Measurements from ENCODE around the gene BBOX1. TPM values are rescaled to one million over a fixed set of nuclear protein-coding genes. Genes with fewer than 3 reads are reported as not detected.

BBOX1 gene
- polyA plus RNA-seq, 2 of the 4 experiments (the other 2 are of a cell fraction) = not detected

GRCh38 chr11:27161071-27161470, 120.5 kb downstream of the BBOX1 start:
- TF ChIP-seq RCOR1 (IDR thresholded peaks at IDR 0.05; ENCODE audit: low read depth, low read length) = no peak
- TF ChIP-seq NFE2L2 (conservative IDR thresholded peaks at IDR 0.05; ENCODE audit: low read length) = no peak
- no peak for TF ChIP-seq CBX8 (IDR thresholded peaks at IDR 0.05)
- no peak for TF ChIP-seq POLR2AphosphoS2 (conservative IDR thresholded peaks at IDR 0.05; ENCODE audit: low read length)
- TF ChIP-seq HDAC2 (IDR thresholded peaks at IDR 0.05) = no peak
- no peak for TF ChIP-seq KDM1A (IDR thresholded peaks at IDR 0.05; ENCODE audit: low read depth)
- TF ChIP-seq RARB (CRISPR knock-in tag; IDR thresholded peaks at IDR 0.05) = no peak
- TF ChIP-seq NPAS2 (CRISPR knock-in tag; IDR thresholded peaks at IDR 0.05; ENCODE audit: borderline replicate concordance) = no peak
- TF ChIP-seq FOSB (CRISPR knock-in tag; IDR thresholded peaks at IDR 0.05) = no peak
- no peak for TF ChIP-seq CBX2 (IDR thresholded peaks at IDR 0.05; ENCODE audit: borderline replicate concordance, low read depth)
- no peak for TF ChIP-seq BCL3 (IDR thresholded peaks at IDR 0.05)
- no peak for TF ChIP-seq JUN (IDR thresholded peaks at IDR 0.05)
- no peak for TF ChIP-seq USF2 (IDR thresholded peaks at IDR 0.05)
- no peak for TF ChIP-seq HES2 (IDR thresholded peaks at IDR 0.05)
- no peak for TF ChIP-seq CTCF (IDR thresholded peaks at IDR 0.05)
- TF ChIP-seq MAFK (IDR thresholded peaks at IDR 0.05; ENCODE audit: partially characterized antibody) = no peak
- TF ChIP-seq ATOH8 (CRISPR knock-in tag; IDR thresholded peaks at IDR 0.05; ENCODE audit: low read depth) = no peak
- TF ChIP-seq E2F6 (IDR thresholded peaks at IDR 0.05; ENCODE audit: borderline replicate concordance, low read depth) = no peak
- DNase-seq (ENCODE audit: low read depth in 1 of 2, low spot score in 1 of 2) (no peak), FAIRE-seq (no peak), ATAC-seq (no peak)
- Histone ChIP-seq H3K27ac (no peak overlapping the region), H3K4me2 (no peak overlapping the region), H3K4me1 (no peaks in the 10 kb centered on the region), H3K4me3 (no peak overlapping the region), H3K9me3 (no peaks in the 10 kb centered on the region)
- 10% methylated on average over 2 of the region's 2 CpGs for whole genome bisulfite sequencing (ENCODE audit: missing lambda C conversion rate)
- ChIA-PET POLR2A (no interaction called here), CTCF (interaction anchor here (0.9 to 2.8 kb wide), 6 partner anchors 22 to 863 kb away, joined by 3 to 16 read pairs (median 4); no protein-coding TSS in a partner anchor)

- H3K4me2 ChIP-seq = no peak overlapping the region
- H3K4me1 ChIP-seq = no peaks in the 10 kb centered on the region
- TF ChIP-seq REST (IDR thresholded peaks at IDR 0.05) (no peak), KDM5A (IDR thresholded peaks at IDR 0.05) (no peak)
- ATAC-seq = no peak
- ChIA-PET CTCF (interaction anchor here (0.6 to 2.8 kb wide), 9 partner anchors 21 to 876 kb away, joined by 3 to 16 read pairs (median 3); no protein-coding TSS in a partner anchor), POLR2A (no interaction called here)
- FAIRE-seq = no peak
- 3% methylated on average over 1 of the region's 1 CpG for WGBS (ENCODE audit: missing lambda C conversion rate)
- no peak for DNase-seq (ENCODE audit: low read depth in 1 of 2, low spot score in 1 of 2)
- H3K4me3 ChIP-seq = no peak overlapping the region
- no peak overlapping the region for H3K27ac ChIP-seq
- no peaks in the 10 kb centered on the region for H3K9me3 ChIP-seq
Measured at GRCh38 chr11:27162237-27162636, 121.6 kb downstream of the BBOX1 start.
